Measurements from ENCODE around the gene SCN2A. TPM values are rescaled to one million over a fixed set of nuclear protein-coding genes. Genes with fewer than 3 reads are reported as not detected.

The SCN2A gene
- total RNA-seq, 2 donors from 2014 or later = 0.99 to 1.8 TPM

DNA sequence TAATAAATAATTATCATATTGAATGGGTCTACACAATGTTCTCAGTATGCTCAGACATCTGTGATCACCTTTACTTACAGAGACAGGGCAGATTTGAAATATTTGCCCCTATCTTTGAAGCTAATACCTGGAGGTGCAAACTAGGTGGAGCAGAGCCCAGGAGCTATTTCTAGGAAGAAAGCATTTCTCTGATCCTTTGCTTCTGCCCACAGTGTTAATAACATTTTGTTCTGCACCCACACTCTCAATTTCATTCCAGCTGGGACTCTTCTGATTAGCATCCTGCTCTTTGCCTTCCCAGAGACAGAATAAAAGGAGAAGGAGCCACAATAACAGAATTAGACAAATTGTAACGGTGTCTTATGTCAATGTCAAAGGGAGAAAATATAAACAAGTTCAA, 11.6 kb upstream of the SCN2A start:
- H3K27me3 ChIP-seq = no peaks in the 10 kb centered on the region
- DNase-seq = no peak
- no peak for TF ChIP-seq POLR2A (IDR thresholded peaks at IDR 0.05)
- TF ChIP-seq, protein P1, sequence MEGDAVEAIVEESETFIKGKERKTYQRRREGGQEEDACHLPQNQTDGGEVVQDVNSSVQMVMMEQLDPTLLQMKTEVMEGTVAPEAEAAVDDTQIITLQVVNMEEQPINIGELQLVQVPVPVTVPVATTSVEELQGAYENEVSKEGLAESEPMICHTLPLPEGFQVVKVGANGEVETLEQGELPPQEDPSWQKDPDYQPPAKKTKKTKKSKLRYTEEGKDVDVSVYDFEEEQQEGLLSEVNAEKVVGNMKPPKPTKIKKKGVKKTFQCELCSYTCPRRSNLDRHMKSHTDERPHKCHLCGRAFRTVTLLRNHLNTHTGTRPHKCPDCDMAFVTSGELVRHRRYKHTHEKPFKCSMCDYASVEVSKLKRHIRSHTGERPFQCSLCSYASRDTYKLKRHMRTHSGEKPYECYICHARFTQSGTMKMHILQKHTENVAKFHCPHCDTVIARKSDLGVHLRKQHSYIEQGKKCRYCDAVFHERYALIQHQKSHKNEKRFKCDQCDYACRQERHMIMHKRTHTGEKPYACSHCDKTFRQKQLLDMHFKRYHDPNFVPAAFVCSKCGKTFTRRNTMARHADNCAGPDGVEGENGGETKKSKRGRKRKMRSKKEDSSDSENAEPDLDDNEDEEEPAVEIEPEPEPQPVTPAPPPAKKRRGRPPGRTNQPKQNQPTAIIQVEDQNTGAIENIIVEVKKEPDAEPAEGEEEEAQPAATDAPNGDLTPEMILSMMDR (IDR thresholded peaks at IDR 0.05) = no peak
- H3K27ac ChIP-seq = no peak overlapping the region
- 68 to 71% methylated on average over 1 of the region's 1 CpG for WGBS, 2 donors
- H3K4me1 ChIP-seq = no peaks in the 10 kb centered on the region
- intact Hi-C loops (cut with DNase I) = no loop called here
- H3K9me3 ChIP-seq = no peaks in the 10 kb centered on the region
- no peak for ATAC-seq
- H3K36me3 ChIP-seq (replicated peaks in 1 of 2; ENCODE audit: insufficient read depth in 1 of 2, low read depth in 2 of 2) = no peaks in the 10 kb centered on the region
- no peak overlapping the region for H3K4me3 ChIP-seq

DNA sequence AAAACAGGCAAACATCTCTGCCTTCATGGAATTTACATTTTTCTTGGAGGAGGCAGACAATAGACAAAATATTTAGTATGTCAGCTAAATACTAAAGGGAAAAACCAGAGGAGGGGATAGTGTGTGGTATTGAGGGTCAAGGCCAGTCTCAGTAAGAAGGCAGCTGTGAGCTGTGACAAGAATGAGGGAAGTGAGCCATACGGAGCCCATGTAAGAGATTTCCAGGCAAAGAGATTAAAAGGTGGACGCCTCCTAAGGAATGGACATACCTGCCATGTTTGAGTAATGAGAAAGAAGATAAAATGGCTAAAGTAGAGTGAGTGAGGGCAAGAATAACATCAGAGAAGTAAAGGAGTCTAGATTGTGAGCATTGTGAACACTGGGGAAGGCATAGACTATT, 2.2 kb upstream of the SCN2A start:
- no peak overlapping the region for H3K27ac ChIP-seq
- H3K27me3 ChIP-seq = no peaks in the 10 kb centered on the region
- no peak for TF ChIP-seq POLR2A (IDR thresholded peaks at IDR 0.05)
- TF ChIP-seq, protein P1 (IDR thresholded peaks at IDR 0.05) = no peak
- DNase-seq (no peak), ATAC-seq (no peak)
- WGBS, 2 donors = 19 to 37% methylated on average over 2 of the region's 2 CpGs
- H3K36me3 ChIP-seq (replicated peaks in 1 of 2; ENCODE audit: insufficient read depth in 1 of 2, low read depth in 2 of 2) = no peaks in the 10 kb centered on the region
- H3K4me3 ChIP-seq = no peak overlapping the region
- intact Hi-C loops (cut with DNase I) = no loop called here
- no peaks in the 10 kb centered on the region for H3K4me1 ChIP-seq
- no peaks in the 10 kb centered on the region for H3K9me3 ChIP-seq

DNA sequence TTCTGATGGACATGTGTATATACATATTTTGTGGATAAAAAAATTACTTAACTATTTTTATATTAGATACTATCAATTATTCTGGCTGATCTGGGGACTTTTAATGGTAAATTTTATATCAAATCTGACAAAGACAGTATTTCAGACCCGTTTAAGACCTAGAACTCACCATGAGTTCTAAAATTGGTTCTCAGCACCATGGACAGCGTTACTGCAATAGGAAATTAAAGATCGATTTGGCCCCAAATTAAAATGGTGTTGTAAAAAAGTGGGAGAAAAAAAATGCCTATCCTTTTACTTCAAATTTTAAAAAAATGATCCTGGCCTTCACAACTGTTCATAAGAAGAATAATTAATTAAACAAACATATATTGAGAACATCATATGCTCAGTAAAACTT, 919 bp upstream of the SCN2A start:
- Histone ChIP-seq H3K4me1 (no peaks in the 10 kb centered on the region), H3K27me3 (no peaks in the 10 kb centered on the region), H3K4me3 (no peak overlapping the region), H3K27ac (no peak overlapping the region), H3K36me3 (replicated peaks in 1 of 2; ENCODE audit: insufficient read depth in 1 of 2, low read depth in 2 of 2) (no peaks in the 10 kb centered on the region), H3K9me3 (no peaks in the 10 kb centered on the region)
- 5 to 14% methylated on average over 3 of the region's 3 CpGs for WGBS, 2 donors
- intact Hi-C loops (cut with DNase I) = no loop called here
- ATAC-seq (no peak), DNase-seq (no peak)
- no peak for TF ChIP-seq POLR2A (IDR thresholded peaks at IDR 0.05)
- TF ChIP-seq, protein P1 (IDR thresholded peaks at IDR 0.05) = no peak

DNA sequence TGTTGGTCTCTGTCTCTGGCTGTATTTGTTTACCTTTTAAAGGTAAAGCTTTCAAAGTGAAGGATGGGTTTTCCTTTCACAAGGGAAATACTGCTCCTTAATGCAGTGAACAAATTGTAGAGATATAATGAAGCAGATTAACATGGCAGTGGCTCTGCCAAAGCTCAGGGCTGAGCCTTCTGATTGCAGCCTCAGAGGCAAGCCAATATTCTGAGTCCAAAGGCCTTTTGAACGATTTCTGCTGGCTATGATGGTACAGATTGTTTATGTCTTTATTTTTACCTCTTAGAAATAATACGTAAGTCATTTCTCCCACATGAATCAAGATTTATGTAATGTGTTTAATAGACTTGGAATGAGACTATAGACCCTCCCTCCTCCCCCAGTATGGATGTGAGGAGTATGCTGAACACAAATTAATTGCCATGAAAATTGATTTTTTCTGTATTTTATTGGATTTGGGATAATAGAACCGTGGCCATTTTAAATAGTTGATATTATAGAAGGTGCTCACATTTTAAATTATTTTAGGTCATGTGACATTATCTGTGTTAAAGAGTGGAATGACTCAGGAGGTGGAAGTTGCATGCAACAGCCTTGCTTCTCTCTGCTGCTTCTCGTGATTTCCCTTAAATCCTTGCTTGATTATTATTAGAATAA, 772 bp downstream of the SCN2A start:
- Histone ChIP-seq H3K4me1 (no peaks in the 10 kb centered on the region), H3K36me3 (replicated peaks in 1 of 2; ENCODE audit: insufficient read depth in 1 of 2, low read depth in 2 of 2) (no peaks in the 10 kb centered on the region), H3K27ac (no peak overlapping the region), H3K27me3 (no peaks in the 10 kb centered on the region), H3K4me3 (no peak overlapping the region), H3K9me3 (no peaks in the 10 kb centered on the region)
- intact Hi-C loops (cut with DNase I) = no loop called here
- TF ChIP-seq, protein P1 (IDR thresholded peaks at IDR 0.05) = no peak
- TF ChIP-seq POLR2A (IDR thresholded peaks at IDR 0.05) = no peak
- DNase-seq (no peak), ATAC-seq (no peak)
- 44 to 53% methylated on average over 4 of the region's 4 CpGs for WGBS, 2 donors

DNA sequence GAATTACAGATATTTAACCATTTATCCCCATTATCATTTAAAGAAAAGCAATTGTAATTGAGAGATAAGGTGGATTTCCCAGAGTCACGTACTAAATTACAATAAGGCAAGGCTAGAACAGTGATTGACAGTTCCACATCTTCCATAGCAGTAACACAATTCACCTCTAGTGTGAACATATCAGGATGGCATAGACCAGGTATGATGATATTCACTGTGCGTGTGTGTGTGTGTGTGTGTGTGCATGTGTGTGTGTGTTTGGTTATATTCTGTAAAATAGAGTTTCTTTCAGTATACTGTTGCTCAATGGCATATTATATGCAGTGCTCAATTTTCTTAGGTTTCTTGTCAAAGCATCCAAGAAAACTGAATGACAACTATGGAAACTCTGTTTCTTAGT, 1.7 kb downstream of the SCN2A start:
- intact Hi-C loops (cut with DNase I) = no loop called here
- no peaks in the 10 kb centered on the region for H3K4me1 ChIP-seq
- DNase-seq = no peak
- H3K27ac ChIP-seq = no peak overlapping the region
- WGBS, 2 donors = 53 to 81% methylated on average over 2 of the region's 2 CpGs
- no peak for TF ChIP-seq POLR2A (IDR thresholded peaks at IDR 0.05)
- TF ChIP-seq, protein P1 (IDR thresholded peaks at IDR 0.05) = no peak
- no peaks in the 10 kb centered on the region for H3K36me3 ChIP-seq (replicated peaks in 1 of 2; ENCODE audit: insufficient read depth in 1 of 2, low read depth in 2 of 2)
- no peaks in the 10 kb centered on the region for H3K27me3 ChIP-seq
- no peak overlapping the region for H3K4me3 ChIP-seq
- H3K9me3 ChIP-seq = no peaks in the 10 kb centered on the region
- ATAC-seq = no peak

Data from body of pancreas (tissue), 4 donors.